ENCODE data around the gene IPO13. TPM values are rescaled to one million over a fixed set of nuclear protein-coding genes. Genes with fewer than 3 reads are reported as not detected.

The IPO13 gene
- total RNA-seq, 2 donors from 2014 or later, result 10.4 to 29.3 TPM

DNA sequence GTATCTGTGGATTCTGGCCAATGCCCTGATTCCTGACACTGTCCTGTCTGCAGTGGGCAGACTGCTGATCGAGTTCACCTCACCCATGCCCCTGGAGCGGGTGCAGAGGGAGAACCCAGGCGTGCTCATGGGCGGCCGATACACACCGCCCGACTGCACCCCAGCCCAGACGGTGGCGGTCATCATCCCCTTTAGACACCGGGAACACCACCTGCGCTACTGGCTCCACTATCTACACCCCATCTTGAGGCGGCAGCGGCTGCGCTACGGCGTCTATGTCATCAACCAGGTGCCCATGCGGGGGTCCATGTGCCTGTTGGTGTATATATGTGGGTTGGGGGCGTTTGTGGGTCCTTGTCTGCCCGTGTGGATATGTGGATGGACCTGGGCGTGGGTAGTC is 34.9 kb downstream of the IPO13 start:
- 87 to 93% methylated on average over 10 to 15 of the region's 20 CpGs for WGBS, 2 donors
- H3K36me3 ChIP-seq (replicated peaks in 1 of 2; ENCODE audit: insufficient read depth in 1 of 2, low read depth in 2 of 2), result peaks cover 0 to 6% of the 10 kb centered on the region in 2 donors

DNA sequence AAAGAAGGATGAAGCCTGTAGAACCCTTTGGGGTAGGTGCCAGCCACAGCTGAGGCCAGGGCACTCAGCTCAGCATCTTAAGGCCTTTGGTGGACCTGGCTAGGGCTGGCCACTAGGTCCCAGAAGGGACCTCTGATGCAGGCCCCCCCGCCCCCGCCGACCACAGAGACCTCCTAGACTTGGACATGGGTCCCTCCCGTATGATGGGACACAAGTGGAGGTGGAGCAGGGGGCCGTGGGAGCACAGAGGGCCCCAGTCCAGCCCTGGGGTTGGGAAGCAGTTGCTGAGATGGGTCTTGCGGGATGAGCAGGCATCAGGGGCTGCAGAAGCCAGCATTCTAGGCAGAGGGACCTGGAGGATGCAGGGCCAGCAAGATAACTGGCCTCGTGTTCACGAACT is 35.5 kb downstream of the IPO13 start:
- no peak for DNase-seq
- Histone ChIP-seq H3K9me3 (no peaks in the 10 kb centered on the region), H3K4me1 (peaks cover 34% of the 10 kb centered on the region), H3K4me3 (no peak overlapping the region), H3K27ac (no peak overlapping the region), H3K36me3 (replicated peaks in 1 of 2; ENCODE audit: insufficient read depth in 1 of 2, low read depth in 2 of 2) (peaks cover 0 to 2% of the 10 kb centered on the region in 2 donors), H3K27me3 (no peaks in the 10 kb centered on the region)
- intact Hi-C loops (cut with DNase I), result no loop called here
- TF ChIP-seq CTCF (IDR thresholded peaks at IDR 0.05) (no peak), POLR2A (IDR thresholded peaks at IDR 0.05) (no peak)
- WGBS, 2 donors, result 83 to 85% methylated on average over 8 of the region's 8 CpGs
- ATAC-seq, result no peak

More for the DNA sequence above, 34.9 kb downstream of the IPO13 start:
- H3K4me1 ChIP-seq, result peaks cover 40% of the 10 kb centered on the region
- TF ChIP-seq POLR2A (IDR thresholded peaks at IDR 0.05) (no peak), CTCF (IDR thresholded peaks at IDR 0.05) (no peak)
- no peak for DNase-seq
- no peaks in the 10 kb centered on the region for H3K9me3 ChIP-seq
- intact Hi-C loops (cut with DNase I), result no loop called here
- no peaks in the 10 kb centered on the region for H3K27me3 ChIP-seq
- peak overlapping the region in 1 of 4 donors; percentile 76 for H3K27ac ChIP-seq
- ATAC-seq, result no peak
- no peak overlapping the region for H3K4me3 ChIP-seq

- ATAC-seq (no peak), DNase-seq (no peak)
- no peaks in the 10 kb centered on the region for H3K9me3 ChIP-seq
- intact Hi-C loops (cut with DNase I), result no loop called here
- no peak overlapping the region for H3K4me3 ChIP-seq
- H3K27me3 ChIP-seq, result no peaks in the 10 kb centered on the region
- no peak for TF ChIP-seq POLR2A (IDR thresholded peaks at IDR 0.05)
- no peak for TF ChIP-seq CTCF (IDR thresholded peaks at IDR 0.05)
- H3K27ac ChIP-seq, result no peak overlapping the region
- peaks cover 29% of the 10 kb centered on the region for H3K4me1 ChIP-seq
- WGBS, 2 donors, result 75 to 81% methylated on average over 15 of the region's 15 CpGs
- peaks cover 0 to 2% of the 10 kb centered on the region in 2 donors for H3K36me3 ChIP-seq (replicated peaks in 1 of 2; ENCODE audit: insufficient read depth in 1 of 2, low read depth in 2 of 2)
These were observed 36.1 kb downstream of the IPO13 start for GRCh38 chr1:43982808-43983207.

DNA sequence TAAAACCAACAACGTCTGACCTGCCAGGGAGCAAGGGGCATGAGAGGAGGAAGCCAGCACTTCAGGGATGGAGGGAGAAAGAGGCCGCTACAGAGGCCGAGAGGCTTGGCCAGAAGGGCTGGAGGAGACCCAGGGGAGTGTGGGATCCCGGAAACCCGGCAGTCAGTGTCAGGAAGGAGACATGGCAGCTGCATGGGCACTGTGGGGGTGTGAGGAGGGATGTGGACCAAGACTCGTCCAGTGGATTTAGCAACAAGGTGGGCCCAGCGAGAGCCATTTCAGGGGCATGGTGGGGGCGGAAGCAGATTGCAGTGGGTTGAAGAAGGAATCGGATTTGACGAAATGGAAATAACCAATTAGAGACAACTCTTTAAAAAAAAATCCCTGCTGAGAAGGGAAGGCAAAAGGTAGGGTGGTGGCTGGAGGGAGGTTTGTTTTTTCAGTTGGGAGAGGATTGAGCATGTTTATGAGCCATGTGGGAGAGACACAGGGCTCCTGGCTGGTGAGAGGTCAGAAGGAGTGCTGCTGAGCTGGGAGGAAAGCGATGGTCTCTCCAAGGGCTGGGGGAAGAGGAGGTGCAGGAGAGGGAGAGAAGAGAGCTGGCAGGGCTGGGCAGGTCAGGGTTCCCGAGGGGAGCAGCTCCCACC is 36.6 kb downstream of the IPO13 start:
- TF ChIP-seq CTCF (IDR thresholded peaks at IDR 0.05), result no peak
- Histone ChIP-seq H3K4me3 (no peak overlapping the region), H3K9me3 (no peaks in the 10 kb centered on the region), H3K4me1 (peaks cover 23% of the 10 kb centered on the region), H3K27ac (no peak overlapping the region), H3K36me3 (replicated peaks in 1 of 2; ENCODE audit: insufficient read depth in 1 of 2, low read depth in 2 of 2) (peaks cover 0 to 2% of the 10 kb centered on the region in 2 donors), H3K27me3 (no peaks in the 10 kb centered on the region)
- intact Hi-C loops (cut with DNase I), result no loop called here
- 81 to 82% methylated on average over 12 of the region's 12 CpGs for WGBS, 2 donors
- no peak for DNase-seq
- no peak for ATAC-seq

DNA sequence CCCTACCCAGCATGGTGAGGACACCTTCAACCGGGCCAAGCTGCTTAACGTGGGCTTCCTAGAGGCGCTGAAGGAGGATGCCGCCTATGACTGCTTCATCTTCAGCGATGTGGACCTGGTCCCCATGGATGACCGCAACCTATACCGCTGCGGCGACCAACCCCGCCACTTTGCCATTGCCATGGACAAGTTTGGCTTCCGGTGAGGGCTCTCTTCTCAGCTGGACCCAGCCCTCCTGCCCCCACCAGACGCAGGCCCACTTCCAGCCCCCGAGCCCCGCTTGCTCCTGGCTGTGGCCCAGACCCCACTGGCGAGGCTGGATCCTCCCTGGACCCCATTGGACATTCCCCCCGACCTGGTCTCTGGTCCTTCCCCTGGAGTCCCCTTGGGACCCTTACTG is 38.1 kb downstream of the IPO13 start:
- Histone ChIP-seq H3K4me3 (no peak overlapping the region), H3K27me3 (no peaks in the 10 kb centered on the region), H3K9me3 (no peaks in the 10 kb centered on the region), H3K27ac (no peak overlapping the region), H3K4me1 (peaks cover 16% of the 10 kb centered on the region), H3K36me3 (replicated peaks in 1 of 2; ENCODE audit: insufficient read depth in 1 of 2, low read depth in 2 of 2) (peaks cover 0 to 2% of the 10 kb centered on the region in 2 donors)
- TF ChIP-seq POLR2A (IDR thresholded peaks at IDR 0.05) (no peak), CTCF (IDR thresholded peaks at IDR 0.05) (no peak)
- no peak for DNase-seq
- intact Hi-C loops (cut with DNase I), result no loop called here
- ATAC-seq, result no peak
- WGBS, 2 donors, result 90% methylated on average over 13 to 16 of the region's 16 CpGs
